Measurements from ENCODE around the gene USP25.

Gene USP25

GRCh38 chr21:15764878-15765277 lies 35.1 kb downstream of the USP25 start:
- no peak for DNase-seq

GRCh38 chr21:15766952-15767603 lies 37.3 kb downstream of the USP25 start:
- no peak for DNase-seq

- no peak for DNase-seq
These were observed 38.3 kb downstream of the USP25 start for GRCh38 chr21:15768045-15768601.

GRCh38 chr21:15768853-15769252 lies 39.1 kb downstream of the USP25 start:
- no peak for DNase-seq

GRCh38 chr21:15771311-15771710 lies 41.5 kb downstream of the USP25 start:
- DNase-seq, result no peak

- DNase-seq, result peak; percentile 26
These were observed 42.9 kb downstream of the USP25 start for GRCh38 chr21:15772654-15773053.

- DNase-seq, result peak; percentile 75
These were observed 44.8 kb downstream of the USP25 start for GRCh38 chr21:15774590-15774989.

- peak; percentile 65 for DNase-seq
These were observed 45.5 kb downstream of the USP25 start for GRCh38 chr21:15775291-15775690.

GRCh38 chr21:15775981-15776380 lies 46.2 kb downstream of the USP25 start:
- peak; percentile 93 for DNase-seq

- no peak for DNase-seq
These were observed 47.0 kb downstream of the USP25 start for GRCh38 chr21:15776818-15777217.

GRCh38 chr21:15781986-15782385 lies 52.2 kb downstream of the USP25 start:
- DNase-seq, result no peak

- DNase-seq, result peak; percentile 85
These were observed 59.2 kb downstream of the USP25 start for GRCh38 chr21:15788847-15789523.

GRCh38 chr21:15793109-15793508 lies 63.3 kb downstream of the USP25 start:
- no peak for DNase-seq

GRCh38 chr21:15793550-15794235 lies 63.9 kb downstream of the USP25 start:
- peak; percentile 51 for DNase-seq

- DNase-seq, result no peak
These were observed 64.6 kb downstream of the USP25 start for GRCh38 chr21:15794277-15794912.

GRCh38 chr21:15795533-15795932 lies 65.8 kb downstream of the USP25 start:
- DNase-seq, result no peak

- no peak for DNase-seq
These were observed 68.0 kb downstream of the USP25 start for GRCh38 chr21:15797577-15798363.

- no peak for DNase-seq
These were observed 71.6 kb downstream of the USP25 start for GRCh38 chr21:15801352-15801863.

- no peak for DNase-seq
These were observed 74.6 kb downstream of the USP25 start for GRCh38 chr21:15804247-15805005.

GRCh38 chr21:15809065-15809464 lies 79.3 kb downstream of the USP25 start:
- DNase-seq, result no peak

- DNase-seq, result peak; percentile 72
These were observed 80.0 kb downstream of the USP25 start for GRCh38 chr21:15809818-15810217.

Data from HCEC 1CT (cell line).